ENCODE data around the gene STPG1.

DNA sequence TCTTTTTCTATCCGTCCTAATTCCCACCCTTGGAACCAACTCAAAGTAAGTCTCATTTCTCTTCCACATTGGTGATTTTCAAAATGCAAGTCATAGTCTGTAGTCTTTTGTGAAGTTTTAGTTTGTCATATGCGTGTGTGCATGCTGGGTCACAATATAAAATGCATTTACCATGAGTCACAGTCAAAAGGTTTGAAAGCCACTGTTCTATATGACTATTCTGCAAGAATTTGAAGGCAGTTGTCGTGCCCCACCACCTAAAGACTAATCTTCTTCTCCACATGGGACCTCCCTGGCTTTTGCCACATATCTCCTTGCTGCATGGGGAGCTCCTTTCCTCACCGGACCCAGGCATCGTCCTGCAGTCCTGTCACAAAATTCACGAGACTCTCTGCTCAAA lies 1.6 kb downstream of the STPG1 start:
- no peak for TF ChIP-seq EZH2 (IDR thresholded peaks at IDR 0.05; ENCODE audit: low read length, unreplicated experiment)
- TF ChIP-seq, protein P1, sequence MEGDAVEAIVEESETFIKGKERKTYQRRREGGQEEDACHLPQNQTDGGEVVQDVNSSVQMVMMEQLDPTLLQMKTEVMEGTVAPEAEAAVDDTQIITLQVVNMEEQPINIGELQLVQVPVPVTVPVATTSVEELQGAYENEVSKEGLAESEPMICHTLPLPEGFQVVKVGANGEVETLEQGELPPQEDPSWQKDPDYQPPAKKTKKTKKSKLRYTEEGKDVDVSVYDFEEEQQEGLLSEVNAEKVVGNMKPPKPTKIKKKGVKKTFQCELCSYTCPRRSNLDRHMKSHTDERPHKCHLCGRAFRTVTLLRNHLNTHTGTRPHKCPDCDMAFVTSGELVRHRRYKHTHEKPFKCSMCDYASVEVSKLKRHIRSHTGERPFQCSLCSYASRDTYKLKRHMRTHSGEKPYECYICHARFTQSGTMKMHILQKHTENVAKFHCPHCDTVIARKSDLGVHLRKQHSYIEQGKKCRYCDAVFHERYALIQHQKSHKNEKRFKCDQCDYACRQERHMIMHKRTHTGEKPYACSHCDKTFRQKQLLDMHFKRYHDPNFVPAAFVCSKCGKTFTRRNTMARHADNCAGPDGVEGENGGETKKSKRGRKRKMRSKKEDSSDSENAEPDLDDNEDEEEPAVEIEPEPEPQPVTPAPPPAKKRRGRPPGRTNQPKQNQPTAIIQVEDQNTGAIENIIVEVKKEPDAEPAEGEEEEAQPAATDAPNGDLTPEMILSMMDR (conservative IDR thresholded peaks at IDR 0.05; ENCODE audit: low read depth, low read length): no peak
- no peak for TF ChIP-seq EZH2phosphoT487 (IDR thresholded peaks at IDR 0.05; ENCODE audit: borderline replicate concordance, low read length)
